Measurements from ENCODE around the gene BMP15. TPM values are rescaled to one million over a fixed set of nuclear protein-coding genes. Genes with fewer than 3 reads are reported as not detected.

BMP15 gene
- total RNA-seq, 2 experiments from 2014 or later: not detected

DNA sequence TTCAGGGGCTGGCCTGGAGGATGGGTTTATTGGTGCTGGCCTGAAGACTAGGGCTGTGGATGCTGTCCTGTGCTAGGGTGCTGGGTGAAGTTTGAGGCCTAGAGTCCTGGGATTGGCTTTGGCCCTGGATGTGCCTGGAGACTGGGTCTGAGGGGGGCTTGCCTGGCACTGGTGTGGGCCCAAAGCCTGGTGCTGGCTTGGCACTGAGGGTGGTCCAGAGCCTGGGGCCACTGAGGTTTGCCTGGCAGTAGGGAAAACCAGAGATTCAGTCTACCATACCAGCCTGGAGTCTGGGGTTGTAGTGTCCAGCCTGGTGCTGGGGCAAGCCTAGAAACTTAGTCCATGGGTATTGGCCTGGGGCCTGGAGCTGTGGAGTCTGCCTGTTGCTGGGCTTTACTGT, 16.6 kb downstream of the BMP15 start:
- no peaks in the 10 kb centered on the region for H3K9me3 Mint-ChIP-seq
- no peak overlapping the region for H3K27ac Mint-ChIP-seq
- no peaks in the 10 kb centered on the region for H3K36me3 Mint-ChIP-seq (ENCODE audit: low read depth)
- no peak for DNase-seq
- no peak overlapping the region for H3K4me3 Mint-ChIP-seq
- H3K27me3 Mint-ChIP-seq: no peaks in the 10 kb centered on the region
- H3K4me1 Mint-ChIP-seq: no peaks in the 10 kb centered on the region
- ChIA-PET CTCF (no interaction called here), POLR2A (no interaction called here)

DNA sequence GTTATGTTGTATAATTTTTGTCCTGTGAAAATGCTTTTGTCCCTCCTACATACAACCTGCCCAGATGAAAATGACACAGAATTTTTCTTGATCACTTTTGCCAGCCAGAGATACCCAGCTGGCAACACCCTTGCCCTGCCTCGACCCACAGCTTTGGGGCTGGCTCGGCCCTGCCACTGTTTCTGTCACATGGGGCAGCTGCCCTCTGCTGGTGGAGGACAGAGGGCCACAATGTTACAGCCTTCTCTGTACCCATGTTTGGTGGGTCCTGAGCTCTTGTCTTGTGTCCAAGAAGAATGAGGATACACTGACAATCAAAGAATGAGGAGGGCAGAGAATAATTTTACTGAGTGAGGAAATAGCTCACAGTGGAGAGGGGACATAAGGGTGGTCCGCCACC, 31.1 kb downstream of the BMP15 start:
- Mint-ChIP-seq H3K4me3 (no peak overlapping the region), H3K4me1 (no peaks in the 10 kb centered on the region)
- CTCF ChIA-PET: no interaction called here

GRCh38 chrX:50942471-50942870, 31.9 kb downstream of the BMP15 start:
- Mint-ChIP-seq H3K4me1 (no peaks in the 10 kb centered on the region), H3K36me3 (ENCODE audit: low read depth) (no peaks in the 10 kb centered on the region)
- POLR2A ChIA-PET: no interaction called here

More for the DNA sequence above, 31.1 kb downstream of the BMP15 start:
- Mint-ChIP-seq H3K27ac (no peak overlapping the region), H3K9me3 (no peaks in the 10 kb centered on the region), H3K27me3 (peaks cover 1% of the 10 kb centered on the region), H3K36me3 (ENCODE audit: low read depth) (no peaks in the 10 kb centered on the region)
- POLR2A ChIA-PET: no interaction called here
- no peak for DNase-seq

DNA sequence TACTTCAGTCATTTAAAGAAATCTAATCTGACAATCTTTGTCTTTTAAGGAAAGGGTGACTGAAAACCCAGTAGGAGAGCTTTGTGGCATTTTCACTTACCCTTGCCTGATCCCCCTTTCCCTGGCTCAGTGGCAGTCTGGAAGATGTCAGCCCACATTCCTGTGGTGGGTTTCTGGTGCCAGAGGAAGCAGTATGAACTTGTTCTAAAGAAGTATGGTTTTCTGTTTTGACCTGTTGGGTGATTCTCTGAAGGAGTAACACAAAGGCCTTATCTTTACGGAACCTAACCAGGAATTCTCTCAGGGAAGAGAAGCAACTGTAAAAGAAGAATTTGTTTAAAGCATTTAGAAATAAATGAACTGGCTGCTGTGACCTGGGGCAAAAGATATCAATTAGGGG, 41.9 kb downstream of the BMP15 start:
- ChIA-PET POLR2A (no interaction called here), CTCF (no interaction called here)
- no peak overlapping the region for H3K4me3 Mint-ChIP-seq
- H3K4me1 Mint-ChIP-seq: no peaks in the 10 kb centered on the region
- H3K9me3 Mint-ChIP-seq: no peaks in the 10 kb centered on the region
- no peaks in the 10 kb centered on the region for H3K36me3 Mint-ChIP-seq (ENCODE audit: low read depth)
- DNase-seq: no peak
- H3K27ac Mint-ChIP-seq: no peak overlapping the region
- H3K27me3 Mint-ChIP-seq: peaks cover 2% of the 10 kb centered on the region

More at GRCh38 chrX:50942471-50942870, 31.9 kb downstream of the BMP15 start:
- Mint-ChIP-seq H3K27me3 (peaks cover 1% of the 10 kb centered on the region), H3K27ac (no peak overlapping the region), H3K4me3 (no peak overlapping the region), H3K9me3 (no peaks in the 10 kb centered on the region)
- no peak for DNase-seq
- CTCF ChIA-PET: no interaction called here

DNA sequence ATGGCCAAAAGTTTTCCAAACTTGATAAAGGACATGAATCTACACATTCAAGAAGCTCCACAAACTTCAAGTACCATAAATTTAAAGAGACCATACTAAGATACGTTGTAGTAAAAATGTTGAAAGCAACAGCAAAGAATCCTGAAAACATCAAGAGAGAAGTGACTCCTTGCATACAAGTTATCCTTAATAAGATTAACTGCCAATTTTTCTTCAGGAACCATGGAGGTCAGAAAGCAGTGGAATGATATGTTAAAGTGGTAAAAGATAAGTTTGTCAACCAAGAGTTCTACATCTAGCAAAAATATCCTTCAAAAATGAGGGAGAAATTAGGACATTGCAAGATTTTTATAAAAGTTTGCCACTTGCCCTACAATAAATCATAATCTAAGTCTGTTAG, 43.3 kb downstream of the BMP15 start:
- ChIA-PET POLR2A (no interaction called here), CTCF (no interaction called here)
- Mint-ChIP-seq H3K27me3 (peaks cover 2% of the 10 kb centered on the region), H3K27ac (no peak overlapping the region), H3K36me3 (ENCODE audit: low read depth) (no peaks in the 10 kb centered on the region), H3K4me3 (no peak overlapping the region), H3K9me3 (no peaks in the 10 kb centered on the region), H3K4me1 (no peaks in the 10 kb centered on the region)
- DNase-seq: no peak

- Mint-ChIP-seq H3K4me1 (no peaks in the 10 kb centered on the region), H3K27ac (no peak overlapping the region), H3K9me3 (no peaks in the 10 kb centered on the region), H3K27me3 (no peaks in the 10 kb centered on the region), H3K36me3 (ENCODE audit: low read depth) (no peaks in the 10 kb centered on the region), H3K4me3 (no peak overlapping the region)
- POLR2A ChIA-PET: no interaction called here
- CTCF ChIA-PET: no interaction called here
- DNase-seq: no peak
Measured at GRCh38 chrX:50962156-50962555, 51.6 kb downstream of the BMP15 start.

DNA sequence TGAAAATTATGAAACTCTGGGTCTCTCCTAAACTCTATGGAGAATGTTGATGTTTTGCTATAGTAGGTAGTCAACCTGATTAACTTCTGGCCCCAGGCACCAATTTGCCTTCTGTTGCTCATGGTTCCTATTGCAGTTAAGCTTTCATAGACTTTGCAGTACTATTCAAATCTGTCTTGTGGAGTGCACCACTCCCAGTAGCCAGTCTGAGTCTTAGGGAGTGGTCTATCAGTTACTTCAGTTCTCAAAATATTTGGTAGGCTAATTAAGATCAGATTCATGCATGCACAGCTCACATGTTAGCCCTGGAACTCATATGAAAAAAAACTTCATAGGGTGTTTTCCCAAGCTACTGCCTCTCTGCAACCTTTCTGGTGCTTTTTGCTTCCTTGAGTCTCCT, 53.3 kb downstream of the BMP15 start:
- Mint-ChIP-seq H3K27me3 (no peaks in the 10 kb centered on the region), H3K9me3 (no peaks in the 10 kb centered on the region), H3K36me3 (ENCODE audit: low read depth) (no peaks in the 10 kb centered on the region), H3K4me1 (no peaks in the 10 kb centered on the region), H3K27ac (no peak overlapping the region), H3K4me3 (no peak overlapping the region)
- no peak for DNase-seq
- ChIA-PET POLR2A (no interaction called here), CTCF (no interaction called here)

Other genes starting within 250 kb of the BMP15 start
- not detected for gene SHROOM4, start 96.5 kb upstream of the BMP15 start, total RNA-seq

Data from activated CD4-positive, alpha-beta memory T cell treated with anti-CD3 and anti-CD28 coated beads, Interleukin-2, amount 10 ng/mL, durations not matched to agents 7 days and 5 days (primary cell).